C4-2B (cell line): ENCODE data around the gene EPHA7.

ENCODE experiments used
- ZFX ChIP-seq: fragments of 450-650 bp; IDR thresholded peaks from 2 replicates; pipeline ENCODE4 v1.6.1; 2017
- TF ChIP-seq, protein P1 (sequence below): fragments of 450-650 bp; conservative IDR thresholded peaks from 2 replicates; pipeline ENCODE4 v1.5.1; 2017; ENCODE audit warnings: mild to moderate bottlenecking

- TF ChIP-seq, protein P1, sequence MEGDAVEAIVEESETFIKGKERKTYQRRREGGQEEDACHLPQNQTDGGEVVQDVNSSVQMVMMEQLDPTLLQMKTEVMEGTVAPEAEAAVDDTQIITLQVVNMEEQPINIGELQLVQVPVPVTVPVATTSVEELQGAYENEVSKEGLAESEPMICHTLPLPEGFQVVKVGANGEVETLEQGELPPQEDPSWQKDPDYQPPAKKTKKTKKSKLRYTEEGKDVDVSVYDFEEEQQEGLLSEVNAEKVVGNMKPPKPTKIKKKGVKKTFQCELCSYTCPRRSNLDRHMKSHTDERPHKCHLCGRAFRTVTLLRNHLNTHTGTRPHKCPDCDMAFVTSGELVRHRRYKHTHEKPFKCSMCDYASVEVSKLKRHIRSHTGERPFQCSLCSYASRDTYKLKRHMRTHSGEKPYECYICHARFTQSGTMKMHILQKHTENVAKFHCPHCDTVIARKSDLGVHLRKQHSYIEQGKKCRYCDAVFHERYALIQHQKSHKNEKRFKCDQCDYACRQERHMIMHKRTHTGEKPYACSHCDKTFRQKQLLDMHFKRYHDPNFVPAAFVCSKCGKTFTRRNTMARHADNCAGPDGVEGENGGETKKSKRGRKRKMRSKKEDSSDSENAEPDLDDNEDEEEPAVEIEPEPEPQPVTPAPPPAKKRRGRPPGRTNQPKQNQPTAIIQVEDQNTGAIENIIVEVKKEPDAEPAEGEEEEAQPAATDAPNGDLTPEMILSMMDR: no peak
- TF ChIP-seq ZFX: no peak
Observed at GRCh38 chr6:93366506-93366905, 52.9 kb downstream of the EPHA7 start.
